GM12801 (cell line): ENCODE data around the gene CYRIA.

Experiments used
- CTCF ChIP-seq: IDR thresholded peaks from one replicate; pipeline ENCODE4 v1.5.1; 2011; ENCODE audit warnings: control low read depth; ENCODE audit not compliant: insufficient read length; ENCODE audit errors: extremely low read depth

The CYRIA gene

GRCh38 chr2:16635791-16636699, 29.6 kb downstream of the CYRIA start:
- TF ChIP-seq CTCF = no peak

DNA sequence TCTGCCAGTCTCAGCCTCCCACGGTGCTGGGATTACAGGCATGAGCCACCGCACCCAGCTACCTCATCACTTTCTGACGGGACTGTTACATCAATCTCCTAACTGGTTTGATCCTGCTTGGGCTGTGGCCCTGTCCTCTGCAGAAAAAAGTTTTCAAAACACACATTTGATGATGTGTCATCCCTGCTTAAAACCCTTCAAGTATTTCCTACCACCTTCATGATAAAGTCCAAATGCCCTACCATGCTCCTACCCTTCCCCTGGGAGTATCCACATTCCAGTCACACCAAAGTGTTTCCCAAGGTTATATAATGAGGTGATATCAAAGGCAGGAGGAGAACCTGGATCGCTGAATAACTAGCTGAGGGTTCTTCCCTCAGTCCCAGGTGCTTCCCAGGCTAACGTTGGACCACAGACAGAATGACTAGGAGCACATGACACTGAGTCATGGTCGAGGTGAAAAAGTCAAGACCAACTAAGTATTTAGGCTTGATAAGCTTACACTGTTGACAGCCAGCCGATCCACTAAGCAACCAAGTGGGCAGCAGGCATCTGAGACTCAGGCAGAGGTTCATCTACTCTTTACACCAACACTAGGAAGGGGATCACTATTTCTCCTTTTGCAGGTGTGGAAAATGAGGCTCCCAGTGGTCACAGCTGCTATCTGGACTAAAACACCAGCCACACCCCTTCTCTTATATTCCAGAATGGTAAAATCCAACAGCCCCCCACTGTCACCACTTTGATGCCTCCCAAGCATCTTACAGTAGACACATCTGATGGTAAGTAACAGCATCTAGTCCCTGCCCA, 31.8 kb downstream of the CYRIA start:
- no peak for TF ChIP-seq CTCF

- TF ChIP-seq CTCF = no peak
Measured at GRCh38 chr2:16632598-16632997, 33.0 kb downstream of the CYRIA start.

- no peak for TF ChIP-seq CTCF
Measured at GRCh38 chr2:16630463-16630862, 35.2 kb downstream of the CYRIA start.

DNA sequence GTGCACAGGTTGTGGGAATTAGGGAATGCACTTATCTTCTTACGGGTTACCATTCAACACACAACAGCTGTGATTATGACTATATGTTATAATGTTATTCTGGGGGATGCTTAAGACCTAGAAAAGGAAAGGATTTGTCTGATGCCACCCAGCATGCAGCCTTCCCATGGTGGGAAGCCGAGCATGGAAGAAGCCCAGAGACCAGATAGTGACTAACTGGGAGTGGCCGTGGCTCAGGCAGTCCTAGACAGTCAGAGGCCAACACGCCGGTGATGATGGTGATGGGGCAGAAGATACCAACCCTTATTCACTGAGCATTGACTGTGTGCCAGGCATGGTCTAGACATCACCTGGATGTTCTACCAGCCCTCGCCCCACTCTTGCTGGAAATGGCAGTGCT, 35.9 kb downstream of the CYRIA start:
- TF ChIP-seq CTCF = no peak

- TF ChIP-seq CTCF = no peak
Measured at GRCh38 chr2:16629044-16629443, 36.6 kb downstream of the CYRIA start.

GRCh38 chr2:16628314-16628713, 37.3 kb downstream of the CYRIA start:
- TF ChIP-seq CTCF = no peak
